ENCODE data around the gene NAV3. TPM values are rescaled to one million over a fixed set of nuclear protein-coding genes. Genes with fewer than 3 reads are reported as not detected.

NAV3 gene
- total and polyA plus RNA-seq, 7 donors = 0.50 to 13.3 (median 6.8) TPM; not detected in 1

GRCh38 chr12:78005094-78005492 is 174.4 kb downstream of the NAV3 start:
- intact Hi-C loops (cut with DNase I) = loop anchor here (10.0 kb wide), 1 partner anchor 90 kb away; no protein-coding TSS in a partner anchor
- no peaks in the 10 kb centered on the region for H3K36me3 ChIP-seq
- H3K9me3 ChIP-seq = no peaks in the 10 kb centered on the region
- H3K4me3 ChIP-seq = no peak overlapping the region
- H3K27me3 ChIP-seq = no peaks in the 10 kb centered on the region
- WGBS, 2 donors = 91 to 93% methylated on average over 3 of the region's 3 CpGs
- no peak overlapping the region for H3K27ac ChIP-seq
- no peaks in the 10 kb centered on the region for H3K4me1 ChIP-seq
- DNase-seq = no peak
- TF ChIP-seq POLR2AphosphoS5 (IDR thresholded peaks at IDR 0.05) (no peak), POLR2A (IDR thresholded peaks at IDR 0.05) (no peak), EP300 (IDR thresholded peaks at IDR 0.05) (no peak)
- TF ChIP-seq, protein P1, sequence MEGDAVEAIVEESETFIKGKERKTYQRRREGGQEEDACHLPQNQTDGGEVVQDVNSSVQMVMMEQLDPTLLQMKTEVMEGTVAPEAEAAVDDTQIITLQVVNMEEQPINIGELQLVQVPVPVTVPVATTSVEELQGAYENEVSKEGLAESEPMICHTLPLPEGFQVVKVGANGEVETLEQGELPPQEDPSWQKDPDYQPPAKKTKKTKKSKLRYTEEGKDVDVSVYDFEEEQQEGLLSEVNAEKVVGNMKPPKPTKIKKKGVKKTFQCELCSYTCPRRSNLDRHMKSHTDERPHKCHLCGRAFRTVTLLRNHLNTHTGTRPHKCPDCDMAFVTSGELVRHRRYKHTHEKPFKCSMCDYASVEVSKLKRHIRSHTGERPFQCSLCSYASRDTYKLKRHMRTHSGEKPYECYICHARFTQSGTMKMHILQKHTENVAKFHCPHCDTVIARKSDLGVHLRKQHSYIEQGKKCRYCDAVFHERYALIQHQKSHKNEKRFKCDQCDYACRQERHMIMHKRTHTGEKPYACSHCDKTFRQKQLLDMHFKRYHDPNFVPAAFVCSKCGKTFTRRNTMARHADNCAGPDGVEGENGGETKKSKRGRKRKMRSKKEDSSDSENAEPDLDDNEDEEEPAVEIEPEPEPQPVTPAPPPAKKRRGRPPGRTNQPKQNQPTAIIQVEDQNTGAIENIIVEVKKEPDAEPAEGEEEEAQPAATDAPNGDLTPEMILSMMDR (IDR thresholded peaks at IDR 0.05) = no peak

GRCh38 chr12:78007173-78007572 is 176.5 kb downstream of the NAV3 start:
- 83 to 90% methylated on average over 4 of the region's 4 CpGs for WGBS, 2 donors
- no peaks in the 10 kb centered on the region for H3K9me3 ChIP-seq
- no peaks in the 10 kb centered on the region for H3K27me3 ChIP-seq
- H3K36me3 ChIP-seq = no peaks in the 10 kb centered on the region
- no peaks in the 10 kb centered on the region for H3K4me1 ChIP-seq
- no peak overlapping the region for H3K4me3 ChIP-seq
- intact Hi-C loops (cut with DNase I) = loop anchor here (10.0 kb wide), 1 partner anchor 88 kb away; no protein-coding TSS in a partner anchor
- TF ChIP-seq, protein P1 (IDR thresholded peaks at IDR 0.05) = no peak
- TF ChIP-seq POLR2A (IDR thresholded peaks at IDR 0.05) (no peak), POLR2AphosphoS5 (IDR thresholded peaks at IDR 0.05) (no peak), EP300 (IDR thresholded peaks at IDR 0.05) (no peak)
- no peak for DNase-seq
- H3K27ac ChIP-seq = no peak overlapping the region

- intact Hi-C loops (cut with DNase I) = loop anchor here (10.0 kb wide), 1 partner anchor 86 kb away; no protein-coding TSS in a partner anchor
- H3K9me3 ChIP-seq = no peaks in the 10 kb centered on the region
Observed at GRCh38 chr12:78009031-78009430, 178.3 kb downstream of the NAV3 start.

DNA sequence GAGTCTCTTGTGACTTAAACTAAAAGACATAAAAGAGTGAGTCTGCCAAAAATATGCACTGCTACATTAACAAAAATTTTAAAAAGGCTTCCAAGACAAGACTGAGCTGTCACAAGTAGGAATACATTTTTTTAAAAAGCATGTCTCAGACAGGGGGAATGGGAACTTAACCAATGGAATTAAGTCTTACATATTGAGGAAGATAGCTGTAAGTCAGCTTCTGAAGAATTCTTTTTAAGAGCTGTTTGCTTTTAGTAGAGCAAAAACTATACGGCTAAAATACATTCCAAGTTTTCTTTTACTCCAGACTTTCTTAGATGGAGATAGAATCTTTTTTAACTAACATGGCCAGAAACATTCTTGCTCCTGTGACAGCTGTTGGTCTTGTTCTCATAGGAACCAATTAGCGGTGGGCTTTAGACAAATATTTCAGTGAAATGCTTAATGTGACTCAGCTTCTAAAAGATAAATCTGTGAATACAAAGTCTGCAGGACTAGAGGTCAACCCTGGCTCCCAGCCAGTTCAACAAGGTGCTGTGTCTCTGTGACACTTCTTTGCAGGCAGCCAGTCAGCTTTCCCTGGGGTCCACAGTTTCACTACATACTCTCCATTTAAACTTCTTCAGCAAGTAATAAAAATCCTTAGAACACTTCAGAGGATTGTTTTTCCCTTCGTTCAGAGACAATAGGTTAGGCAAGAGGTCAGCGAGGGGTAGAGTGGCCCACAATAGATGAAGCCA is 187.6 kb downstream of the NAV3 start:
- Histone ChIP-seq H3K27ac (no peak overlapping the region), H3K4me3 (no peak overlapping the region), H3K4me1 (no peaks in the 10 kb centered on the region), H3K36me3 (no peaks in the 10 kb centered on the region), H3K9me3 (no peaks in the 10 kb centered on the region), H3K27me3 (no peaks in the 10 kb centered on the region)
- intact Hi-C loops (cut with DNase I) = no loop called here
- WGBS, 2 donors = 55 to 56% methylated on average over 4 of the region's 4 CpGs
- no peak for TF ChIP-seq POLR2AphosphoS5 (IDR thresholded peaks at IDR 0.05)
- DNase-seq = peak; percentile 70

More at GRCh38 chr12:78009031-78009430, 178.3 kb downstream of the NAV3 start:
- DNase-seq = no peak
- TF ChIP-seq, protein P1 (IDR thresholded peaks at IDR 0.05) = no peak
- TF ChIP-seq POLR2AphosphoS5 (IDR thresholded peaks at IDR 0.05) (no peak), POLR2A (IDR thresholded peaks at IDR 0.05) (no peak)
- no peaks in the 10 kb centered on the region for H3K27me3 ChIP-seq
- no peaks in the 10 kb centered on the region for H3K36me3 ChIP-seq
- no peak overlapping the region for H3K4me3 ChIP-seq
- H3K27ac ChIP-seq = no peak overlapping the region
- 73 to 81% methylated on average over 3 of the region's 3 CpGs for WGBS, 2 donors
- no peaks in the 10 kb centered on the region for H3K4me1 ChIP-seq

GRCh38 chr12:78018939-78019338 is 188.2 kb downstream of the NAV3 start:
- Histone ChIP-seq H3K9me3 (no peaks in the 10 kb centered on the region), H3K27ac (no peak overlapping the region), H3K36me3 (no peaks in the 10 kb centered on the region), H3K27me3 (no peaks in the 10 kb centered on the region), H3K4me3 (no peak overlapping the region), H3K4me1 (no peaks in the 10 kb centered on the region)
- intact Hi-C loops (cut with DNase I) = no loop called here
- no peak for DNase-seq
- TF ChIP-seq POLR2AphosphoS5 (IDR thresholded peaks at IDR 0.05) = no peak
- TF ChIP-seq, protein P1 (IDR thresholded peaks at IDR 0.05) = no peak
- no peak for TF ChIP-seq EP300 (IDR thresholded peaks at IDR 0.05)
- TF ChIP-seq POLR2A (IDR thresholded peaks at IDR 0.05) = no peak
- WGBS, 2 donors = 71 to 80% methylated on average over 3 of the region's 3 CpGs

All from sigmoid colon (tissue), 7 donors.